SU-DHL-6 (cell line): Measurements from ENCODE around the gene MIF.
"Not testable (repeated sequence)": the region's sequence is repeated elsewhere in the genome, so short reads cannot be mapped to it uniquely, and the experiment has no call there.

ENCODE experiments used
- H2AFZ ChIP-seq: fragments of 200-600 bp; sonication (generic); 2 replicates; pipeline ENCODE4 v1.6.1; 2014; ENCODE audit warnings: low read depth, mild to moderate bottlenecking, moderate library complexity, mixed read lengths, antibody characterized with exemption, low read length; ENCODE audit not compliant: severe bottlenecking
- H3F3A ChIP-seq: fragments of 200-600 bp; shearing (Covaris generic); 2 replicates; pipeline ENCODE4 v1.6.0; 2016; ENCODE audit warnings: antibody characterized with exemption, mild to moderate bottlenecking; ENCODE audit not compliant: insufficient read depth
- H3K27ac ChIP-seq: fragments of 200-600 bp; sonication (generic); 2 replicates; pipeline ENCODE4 v1.5.1; 2016; ENCODE audit warnings: low read depth, mild to moderate bottlenecking, low read length, moderate library complexity, mixed read lengths
- H3K27me3 ChIP-seq: fragments of 200-600 bp; sonication (generic), shearing (Covaris generic); 2 replicates; pipeline ENCODE4 v1.6.0; 2014; ENCODE audit warnings: mild to moderate bottlenecking, low read length
- H3K36me3 ChIP-seq: fragments of 200-600 bp; sonication (generic); 2 replicates; pipeline ENCODE4 v1.6.1; 2014; ENCODE audit warnings: mild to moderate bottlenecking, low read length, mixed read lengths
- H3K4me2 ChIP-seq: fragments of 300-600, 200-600 bp; shearing (Covaris generic), sonication (generic); 2 replicates; pipeline ENCODE4 v1.6.0; 2014; ENCODE audit warnings: low read length, low read depth, mild to moderate bottlenecking; ENCODE audit not compliant: poor library complexity, severe bottlenecking
- H3K4me3 ChIP-seq: fragments of 200-600 bp; sonication (generic); 2 replicates; pipeline ENCODE4 v1.5.1; 2014; ENCODE audit warnings: antibody characterized with exemption, low read length, mild to moderate bottlenecking, mixed read lengths; ENCODE audit not compliant: insufficient read depth, poor library complexity, severe bottlenecking
- H3K79me2 ChIP-seq: fragments of 200-600 bp; sonication (generic); 2 replicates; pipeline ENCODE4 v1.6.1; 2014; ENCODE audit warnings: mild to moderate bottlenecking, low read length, moderate library complexity; ENCODE audit not compliant: insufficient read depth
- H3K9ac ChIP-seq: fragments of 200-600 bp; sonication (generic); 2 replicates; pipeline ENCODE4 v1.7.0; 2014; ENCODE audit warnings: mild to moderate bottlenecking, low read length
- H3K9me2 ChIP-seq: fragments of 200-600 bp; sonication (generic); replicated peaks from 2 replicates; pipeline ENCODE4 v1.6.1; 2014; ENCODE audit warnings: low read length; ENCODE audit not compliant: insufficient read depth
- H3K9me3 ChIP-seq: fragments of 200-600 bp; sonication (generic); 2 replicates; pipeline ENCODE4 v1.6.1; 2014; ENCODE audit warnings: low read length, mixed read lengths; ENCODE audit not compliant: insufficient read depth
- H4K20me1 ChIP-seq: fragments of 200-600 bp; sonication (generic); 2 replicates; pipeline ENCODE4 v1.6.1; 2014; ENCODE audit warnings: low read depth, mild to moderate bottlenecking, antibody characterized with exemption, low read length, moderate library complexity, mixed read lengths
- CTCF ChIP-seq: fragments of 200-600 bp; sonication (generic); IDR thresholded peaks from one replicate; pipeline ENCODE4 v1.5.1; 2017; ENCODE audit warnings: antibody characterized with exemption, mild to moderate bottlenecking, low read length, moderate library complexity; ENCODE audit not compliant: insufficient read depth, poor library complexity, severe bottlenecking
- EZH2phosphoT487 ChIP-seq: fragments of 200-600 bp; sonication (generic), shearing (Covaris generic); conservative IDR thresholded peaks from 2 replicates; pipeline ENCODE4 v1.6.1; 2018; ENCODE audit warnings: mild to moderate bottlenecking, antibody characterized with exemption, low read length, moderate library complexity, mixed read lengths

The MIF gene

GRCh38 chr22:23857606-23858483, 36.3 kb upstream of the MIF start, which contains the start of gene SLC2A11:
TSS of gene SLC2A11 (plus strand) at chr22:23857875. CDS start at chr22:23858000, 125 bp downstream.
- H3K9me3 ChIP-seq: no peaks in the 10 kb centered on the region
- H3K27ac ChIP-seq: peak within 1 kb of the TSS; percentile 89
- peak within 1 kb of the TSS; percentile 92 for H2AFZ ChIP-seq
- H3K9me2 ChIP-seq: no peaks in the 10 kb centered on the region
- peak within 1 kb of the TSS; percentile 94 for H3K4me2 ChIP-seq
- H3K36me3 ChIP-seq: no peaks in the 10 kb centered on the region
- H3K9ac ChIP-seq: peak within 1 kb of the TSS; percentile 89
- H3K27me3 ChIP-seq: no peaks in the 10 kb centered on the region
- TF ChIP-seq CTCF: no peak
- TF ChIP-seq EZH2phosphoT487: no peak
- peak within 1 kb of the TSS; percentile 93 for H3K4me3 ChIP-seq
- no peaks in the 10 kb centered on the region for H3K79me2 ChIP-seq
- H4K20me1 ChIP-seq: no peaks in the 10 kb centered on the region
- peaks cover 12% of the 10 kb centered on the region for H3F3A ChIP-seq

- no peak overlapping the region for H2AFZ ChIP-seq
- H3K9ac ChIP-seq: peak overlapping the region; percentile 89
- peak overlapping the region; percentile 89 for H3K27ac ChIP-seq
These were observed 35.7 kb upstream of the MIF start for GRCh38 chr22:23858484-23858815.

GRCh38 chr22:23859201-23859600, 35.0 kb upstream of the MIF start:
- H3K79me2 ChIP-seq: no peaks in the 10 kb centered on the region
- no peak overlapping the region for H3K9ac ChIP-seq
- H4K20me1 ChIP-seq: no peaks in the 10 kb centered on the region
- H3K36me3 ChIP-seq: no peaks in the 10 kb centered on the region
- peaks cover 12% of the 10 kb centered on the region for H3F3A ChIP-seq
- H3K4me3 ChIP-seq: no peak overlapping the region
- H3K27me3 ChIP-seq: no peaks in the 10 kb centered on the region
- no peak overlapping the region for H2AFZ ChIP-seq
- no peaks in the 10 kb centered on the region for H3K9me3 ChIP-seq
- H3K27ac ChIP-seq: no peak overlapping the region
- peak overlapping the region; percentile 94 for H3K4me2 ChIP-seq
- no peaks in the 10 kb centered on the region for H3K9me2 ChIP-seq
- no peak for TF ChIP-seq EZH2phosphoT487
- no peak for TF ChIP-seq CTCF

More at GRCh38 chr22:23858484-23858815, 35.7 kb upstream of the MIF start:
- Histone ChIP-seq H3K9me3 (no peaks in the 10 kb centered on the region), H3K9me2 (no peaks in the 10 kb centered on the region), H3F3A (peaks cover 12% of the 10 kb centered on the region), H3K4me3 (peak overlapping the region; percentile 93), H3K79me2 (no peaks in the 10 kb centered on the region), H3K4me2 (peak overlapping the region; percentile 94), H3K36me3 (no peaks in the 10 kb centered on the region), H3K27me3 (no peaks in the 10 kb centered on the region), H4K20me1 (no peaks in the 10 kb centered on the region)
- TF ChIP-seq CTCF (no peak), EZH2phosphoT487 (no peak)

- H4K20me1 ChIP-seq, H3K36me3 ChIP-seq, H2AFZ ChIP-seq, H3K27me3 ChIP-seq, H3K9ac ChIP-seq, H3K79me2 ChIP-seq, H3K4me2 ChIP-seq, H3K27ac ChIP-seq, H3K9me3 ChIP-seq, H3K4me3 ChIP-seq, H3K9me2 ChIP-seq: not testable (repeated sequence)
- peaks cover 12% of the 10 kb centered on the region for H3F3A ChIP-seq
These were observed 34.0 kb upstream of the MIF start for GRCh38 chr22:23860187-23860586.
